GM12874 (cell line): ENCODE measurements around the gene AOPEP.

Experiments used
- TF ChIP-seq, protein P1 (sequence below): IDR thresholded peaks from 2 replicates; pipeline ENCODE4 v1.5.1; 2011; ENCODE audit warnings: low read depth, mild to moderate bottlenecking, control low read depth, low read length, moderate library complexity; ENCODE audit not compliant: insufficient read depth

The AOPEP gene

DNA sequence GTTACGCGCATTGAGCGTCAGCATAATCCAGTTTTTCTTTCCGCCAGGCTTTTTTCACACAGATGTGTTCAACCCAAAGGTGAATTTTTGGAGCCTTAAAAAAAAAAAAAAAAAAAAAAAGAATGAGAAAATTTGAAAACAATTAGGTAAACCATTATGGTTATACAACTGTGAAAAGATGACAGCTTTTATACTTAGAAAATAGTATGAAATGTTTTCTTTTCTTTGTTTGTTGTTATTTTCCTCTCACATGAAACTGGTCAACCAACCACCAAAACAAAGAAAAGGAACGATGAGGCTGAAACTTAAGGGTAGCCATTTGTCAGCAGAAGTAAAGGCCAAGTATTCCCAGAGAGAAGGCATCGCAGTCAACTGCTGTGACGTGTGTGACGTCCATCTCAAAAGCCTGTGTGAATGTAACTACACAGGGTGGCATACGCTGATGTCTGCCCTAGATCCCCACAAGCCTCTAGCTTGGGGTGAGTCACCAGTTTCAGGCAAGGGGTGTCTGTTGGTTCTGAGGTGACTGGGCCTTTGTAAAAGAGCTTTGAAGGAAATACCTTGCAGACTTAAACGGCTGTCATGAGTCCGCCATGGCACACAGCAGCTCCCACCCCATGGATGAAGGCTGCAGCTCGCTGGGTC lies 182.9 kb downstream of the AOPEP start:
- TF ChIP-seq, protein P1, sequence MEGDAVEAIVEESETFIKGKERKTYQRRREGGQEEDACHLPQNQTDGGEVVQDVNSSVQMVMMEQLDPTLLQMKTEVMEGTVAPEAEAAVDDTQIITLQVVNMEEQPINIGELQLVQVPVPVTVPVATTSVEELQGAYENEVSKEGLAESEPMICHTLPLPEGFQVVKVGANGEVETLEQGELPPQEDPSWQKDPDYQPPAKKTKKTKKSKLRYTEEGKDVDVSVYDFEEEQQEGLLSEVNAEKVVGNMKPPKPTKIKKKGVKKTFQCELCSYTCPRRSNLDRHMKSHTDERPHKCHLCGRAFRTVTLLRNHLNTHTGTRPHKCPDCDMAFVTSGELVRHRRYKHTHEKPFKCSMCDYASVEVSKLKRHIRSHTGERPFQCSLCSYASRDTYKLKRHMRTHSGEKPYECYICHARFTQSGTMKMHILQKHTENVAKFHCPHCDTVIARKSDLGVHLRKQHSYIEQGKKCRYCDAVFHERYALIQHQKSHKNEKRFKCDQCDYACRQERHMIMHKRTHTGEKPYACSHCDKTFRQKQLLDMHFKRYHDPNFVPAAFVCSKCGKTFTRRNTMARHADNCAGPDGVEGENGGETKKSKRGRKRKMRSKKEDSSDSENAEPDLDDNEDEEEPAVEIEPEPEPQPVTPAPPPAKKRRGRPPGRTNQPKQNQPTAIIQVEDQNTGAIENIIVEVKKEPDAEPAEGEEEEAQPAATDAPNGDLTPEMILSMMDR = no peak

DNA sequence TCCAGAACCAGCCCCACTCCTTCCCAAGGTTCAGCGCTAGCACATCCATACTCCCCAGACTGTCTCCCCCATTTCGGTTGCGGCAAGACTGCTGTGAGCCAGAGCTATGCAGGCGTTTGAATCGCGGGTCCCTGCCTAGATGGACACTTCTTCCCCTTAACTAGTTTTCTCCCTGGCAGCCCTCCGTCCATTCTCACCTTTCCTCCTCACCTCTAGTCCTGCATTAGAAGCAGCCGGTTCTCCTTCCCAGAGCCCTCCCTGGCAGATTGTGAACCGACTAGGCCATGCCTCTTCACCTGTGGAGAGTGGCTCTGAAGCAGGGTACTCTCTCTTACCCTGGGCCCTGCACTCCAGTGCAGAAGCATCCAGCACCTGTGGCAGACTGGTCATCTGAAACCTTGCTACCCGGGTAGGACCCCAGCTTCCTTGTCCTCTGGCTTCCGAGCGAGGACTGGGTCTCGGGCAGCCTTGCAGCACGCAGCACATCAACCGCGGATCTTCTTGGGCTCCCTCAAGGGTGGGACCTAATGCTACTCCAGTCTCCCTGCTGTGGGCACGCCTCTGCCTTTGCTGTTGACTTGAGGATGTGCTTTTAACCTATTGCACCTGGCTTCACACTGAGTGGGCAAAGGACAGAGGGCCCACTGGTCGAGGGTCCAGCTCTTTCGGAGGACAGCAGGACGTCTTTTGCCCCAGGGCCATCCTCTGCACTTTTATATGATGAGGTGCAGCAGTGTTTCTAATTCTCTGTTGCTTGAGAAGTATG lies 183.6 kb downstream of the AOPEP start:
- TF ChIP-seq, protein P1 = no peak

DNA sequence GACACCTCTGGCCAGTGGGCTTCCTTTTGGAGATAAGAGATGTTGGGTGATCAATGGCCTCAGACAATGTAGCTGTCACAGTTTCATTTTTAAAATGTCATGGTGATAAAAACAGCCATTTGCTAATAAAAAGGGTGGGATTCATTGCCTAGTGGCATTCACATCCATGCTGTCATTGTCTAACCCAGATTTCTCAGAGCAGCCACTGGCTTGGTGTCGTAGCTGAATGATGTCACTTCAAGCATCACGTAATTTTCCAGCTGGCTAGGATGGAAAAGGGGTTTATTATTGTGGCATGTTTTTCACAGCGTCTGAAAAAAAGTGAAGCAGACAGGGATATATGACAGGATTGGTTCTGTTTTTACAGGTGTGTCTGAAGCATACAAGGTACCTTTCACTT lies 184.7 kb downstream of the AOPEP start:
- TF ChIP-seq, protein P1 = no peak

DNA sequence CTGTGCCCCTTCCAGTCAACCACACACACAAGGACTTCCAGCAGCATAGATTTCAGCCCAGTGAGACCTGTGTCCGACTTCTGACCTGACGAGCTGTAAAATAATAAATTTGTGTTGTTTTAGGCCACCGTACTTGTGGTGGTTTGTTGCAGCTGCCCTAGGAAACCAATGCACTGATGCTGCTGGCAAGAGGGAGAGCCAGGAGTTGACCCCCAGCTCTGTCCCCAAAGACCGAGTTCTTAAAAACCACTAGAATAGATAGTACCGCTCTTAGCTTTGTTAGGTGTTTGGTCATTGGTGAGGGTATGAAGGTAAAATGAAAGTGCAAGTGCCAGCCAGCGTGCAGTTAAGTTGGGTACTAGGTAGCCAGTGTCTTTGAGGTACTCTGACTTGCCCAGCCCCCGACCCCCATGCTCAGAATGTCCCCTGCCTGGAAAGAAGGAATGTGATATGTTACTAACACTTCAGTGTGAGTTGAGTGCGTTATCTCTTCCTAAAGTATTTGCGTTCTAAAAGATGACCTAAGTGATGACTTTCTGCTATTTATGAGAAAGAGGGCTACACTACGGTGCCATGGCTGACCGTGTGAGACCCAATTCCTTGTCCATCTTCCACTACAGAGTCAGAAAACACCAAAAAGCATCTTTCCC lies 185.6 kb downstream of the AOPEP start:
- TF ChIP-seq, protein P1 = no peak

DNA sequence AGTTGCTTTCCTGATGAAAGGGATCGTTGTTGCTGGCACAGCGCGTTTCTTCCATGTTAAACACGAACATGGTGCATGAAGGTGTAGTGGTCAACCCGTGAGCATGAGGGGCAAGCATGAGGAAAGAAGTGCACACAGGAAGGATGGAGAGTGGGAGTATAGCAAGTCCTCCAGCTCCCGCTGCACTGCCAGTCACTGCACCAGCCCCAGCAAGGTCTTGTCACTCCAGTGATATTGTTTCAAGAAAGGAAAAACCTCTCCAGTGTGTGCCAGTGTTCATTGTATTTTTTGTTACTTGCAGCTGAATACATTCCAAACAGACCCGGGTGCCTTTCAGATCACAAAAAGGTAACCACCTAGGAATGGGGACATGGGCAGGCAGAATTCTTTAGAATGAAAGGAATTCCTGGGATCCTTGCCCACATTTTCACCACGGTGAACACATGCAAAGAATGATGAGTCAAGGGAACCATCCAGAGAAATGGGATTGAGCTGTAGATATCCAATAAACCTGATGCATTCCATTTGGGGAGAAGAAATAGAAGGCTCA lies 186.3 kb downstream of the AOPEP start:
- TF ChIP-seq, protein P1 = no peak

DNA sequence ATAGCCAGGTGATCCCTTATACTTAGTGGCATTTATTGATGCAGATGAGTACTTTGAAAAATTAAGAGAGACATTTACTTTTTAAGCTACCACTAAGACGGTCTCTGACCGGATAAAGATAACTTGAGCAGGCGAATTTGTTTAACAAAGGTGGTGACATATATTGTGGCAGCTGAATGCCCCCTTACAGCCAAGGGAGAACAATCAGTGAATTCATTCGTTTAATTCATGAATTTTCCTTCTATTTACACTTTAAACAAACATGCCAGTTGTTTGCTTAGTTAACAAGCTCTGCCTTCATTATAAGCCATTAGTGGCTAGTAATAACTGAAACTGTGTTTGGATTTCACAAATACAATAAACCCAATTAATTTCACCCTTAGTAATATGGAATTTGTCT lies 187.1 kb downstream of the AOPEP start:
- TF ChIP-seq, protein P1 = no peak
